Measurements from ENCODE around the gene KCNJ18.
"Not testable (repeated sequence)": the region's sequence is repeated elsewhere in the genome, so short reads cannot be mapped to it uniquely, and the experiment has no call there.

GRCh38 chr17:21697508-21697860, 5.2 kb downstream of the KCNJ18 start:
- TF ChIP-seq, protein P1, sequence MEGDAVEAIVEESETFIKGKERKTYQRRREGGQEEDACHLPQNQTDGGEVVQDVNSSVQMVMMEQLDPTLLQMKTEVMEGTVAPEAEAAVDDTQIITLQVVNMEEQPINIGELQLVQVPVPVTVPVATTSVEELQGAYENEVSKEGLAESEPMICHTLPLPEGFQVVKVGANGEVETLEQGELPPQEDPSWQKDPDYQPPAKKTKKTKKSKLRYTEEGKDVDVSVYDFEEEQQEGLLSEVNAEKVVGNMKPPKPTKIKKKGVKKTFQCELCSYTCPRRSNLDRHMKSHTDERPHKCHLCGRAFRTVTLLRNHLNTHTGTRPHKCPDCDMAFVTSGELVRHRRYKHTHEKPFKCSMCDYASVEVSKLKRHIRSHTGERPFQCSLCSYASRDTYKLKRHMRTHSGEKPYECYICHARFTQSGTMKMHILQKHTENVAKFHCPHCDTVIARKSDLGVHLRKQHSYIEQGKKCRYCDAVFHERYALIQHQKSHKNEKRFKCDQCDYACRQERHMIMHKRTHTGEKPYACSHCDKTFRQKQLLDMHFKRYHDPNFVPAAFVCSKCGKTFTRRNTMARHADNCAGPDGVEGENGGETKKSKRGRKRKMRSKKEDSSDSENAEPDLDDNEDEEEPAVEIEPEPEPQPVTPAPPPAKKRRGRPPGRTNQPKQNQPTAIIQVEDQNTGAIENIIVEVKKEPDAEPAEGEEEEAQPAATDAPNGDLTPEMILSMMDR (IDR thresholded peaks at IDR 0.05 in 4 of 5, conservative IDR thresholded peaks at IDR 0.05 in 1 of 5) = not testable (repeated sequence)
- TF ChIP-seq POLR2A (IDR thresholded peaks at IDR 0.05) = not testable (repeated sequence)

Measured in gastrocnemius medialis (tissue), 4 donors.